A673 (cell line): ENCODE results near the gene TMEM178B.

Source experiments
- EZH2 ChIP-seq: fragments of 200-600 bp; sonication (generic); IDR thresholded peaks from 2 replicates; pipeline ENCODE4 v1.6.1; 2017; ENCODE audit warnings: borderline replicate concordance, low read depth, mild to moderate bottlenecking, mixed read lengths, antibody characterized with exemption, low read length; ENCODE audit not compliant: poor library complexity, severe bottlenecking
- TF ChIP-seq, protein P1 (sequence below): fragments of 300-800, 200-600 bp; sonication (generic); conservative IDR thresholded peaks from 2 replicates; pipeline ENCODE4 v1.5.1; 2017; ENCODE audit warnings: low read depth, mild to moderate bottlenecking, antibody characterized with exemption, low read length, moderate library complexity, mixed read lengths

DNA sequence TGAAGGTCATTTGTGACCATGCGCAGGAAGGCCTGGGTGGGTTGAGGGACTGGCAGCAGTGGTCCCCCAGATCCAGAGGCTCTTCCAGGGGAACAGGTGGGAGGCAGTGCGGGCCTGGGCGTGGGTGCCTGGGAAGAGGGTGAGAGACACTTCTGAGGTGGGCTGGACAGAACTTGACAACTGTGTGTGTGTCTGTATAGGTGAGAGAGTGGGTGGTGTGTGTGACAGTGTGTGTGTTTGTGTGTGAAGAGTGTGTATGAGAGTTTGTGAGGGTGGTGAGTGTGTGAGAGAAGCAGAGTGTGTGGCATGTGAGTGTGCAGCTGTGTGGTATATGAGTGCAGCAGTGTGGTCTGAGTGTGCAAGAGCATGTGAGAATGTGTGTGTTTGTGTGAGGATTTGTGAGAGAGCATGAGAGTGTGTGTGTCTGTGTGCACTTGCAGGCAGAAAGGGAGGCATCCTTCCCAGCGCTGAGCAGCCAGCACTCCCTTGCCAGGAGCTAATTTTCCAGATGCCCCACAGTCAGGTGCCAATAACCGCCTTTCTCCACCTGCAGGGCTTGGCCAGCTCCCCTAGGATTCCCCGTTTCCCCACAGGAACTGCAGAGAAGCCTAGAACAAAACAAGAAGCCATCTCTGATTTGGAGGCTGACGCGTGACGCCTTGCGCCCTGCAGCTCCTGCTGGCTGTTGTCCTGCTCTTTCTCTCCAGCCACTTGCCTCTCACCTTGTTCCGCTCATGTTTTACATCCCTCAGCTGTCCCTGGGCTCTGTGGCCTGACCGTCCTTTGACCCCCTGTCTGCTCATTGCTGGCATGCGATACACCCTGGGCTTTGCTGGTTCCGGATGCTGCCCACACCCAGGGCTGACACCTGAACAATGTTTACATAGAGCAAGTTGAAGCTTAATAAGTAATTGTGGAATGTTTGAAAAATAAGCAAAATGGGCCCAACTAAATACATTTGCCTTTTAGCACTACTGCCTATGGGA is 88.0 kb downstream of the TMEM178B start:
- no peak for TF ChIP-seq EZH2
- TF ChIP-seq, protein P1, sequence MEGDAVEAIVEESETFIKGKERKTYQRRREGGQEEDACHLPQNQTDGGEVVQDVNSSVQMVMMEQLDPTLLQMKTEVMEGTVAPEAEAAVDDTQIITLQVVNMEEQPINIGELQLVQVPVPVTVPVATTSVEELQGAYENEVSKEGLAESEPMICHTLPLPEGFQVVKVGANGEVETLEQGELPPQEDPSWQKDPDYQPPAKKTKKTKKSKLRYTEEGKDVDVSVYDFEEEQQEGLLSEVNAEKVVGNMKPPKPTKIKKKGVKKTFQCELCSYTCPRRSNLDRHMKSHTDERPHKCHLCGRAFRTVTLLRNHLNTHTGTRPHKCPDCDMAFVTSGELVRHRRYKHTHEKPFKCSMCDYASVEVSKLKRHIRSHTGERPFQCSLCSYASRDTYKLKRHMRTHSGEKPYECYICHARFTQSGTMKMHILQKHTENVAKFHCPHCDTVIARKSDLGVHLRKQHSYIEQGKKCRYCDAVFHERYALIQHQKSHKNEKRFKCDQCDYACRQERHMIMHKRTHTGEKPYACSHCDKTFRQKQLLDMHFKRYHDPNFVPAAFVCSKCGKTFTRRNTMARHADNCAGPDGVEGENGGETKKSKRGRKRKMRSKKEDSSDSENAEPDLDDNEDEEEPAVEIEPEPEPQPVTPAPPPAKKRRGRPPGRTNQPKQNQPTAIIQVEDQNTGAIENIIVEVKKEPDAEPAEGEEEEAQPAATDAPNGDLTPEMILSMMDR, result no peak
